Measurements from ENCODE around the gene FMN1.

FMN1 gene

DNA sequence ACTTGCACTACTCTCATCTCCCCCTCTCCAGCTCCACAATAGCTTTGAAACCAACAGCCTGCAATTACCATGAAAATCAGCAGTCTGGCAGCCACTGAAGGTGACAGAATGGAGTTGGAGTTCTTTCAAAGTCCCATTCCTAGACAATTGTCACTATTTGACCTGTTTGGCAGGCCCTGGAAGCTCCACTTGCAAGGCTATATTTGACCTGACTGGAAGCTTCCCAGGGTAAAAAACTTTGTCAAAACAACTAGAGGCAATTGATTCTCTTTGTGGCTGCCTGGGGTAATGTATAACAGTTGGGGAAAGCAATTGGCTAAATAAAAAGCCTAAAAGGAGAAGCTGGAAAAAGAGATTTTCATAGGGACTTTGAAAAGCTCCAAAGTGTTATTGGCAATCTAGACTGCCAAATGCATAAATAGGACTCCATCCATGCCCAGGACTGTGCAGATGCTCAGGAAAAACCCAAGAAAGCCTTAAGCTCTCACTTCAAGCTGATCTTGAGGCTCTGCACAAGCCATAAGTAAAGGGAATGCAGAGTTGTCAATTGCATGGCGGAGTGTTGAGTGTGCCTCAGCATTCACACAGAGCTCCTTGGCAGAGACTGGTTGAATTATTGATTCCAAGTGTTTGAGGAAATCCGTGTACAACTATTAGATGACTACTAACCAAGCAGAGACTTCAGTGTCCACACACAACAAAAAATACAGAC, 458.4 kb downstream of the FMN1 start:
- no peak for DNase-seq (ENCODE audit: low spot score)
- TF ChIP-seq CTCF (IDR thresholded peaks at IDR 0.05; ENCODE audit: borderline replicate concordance, control extremely low read depth, extremely low read depth, insufficient read depth, missing control alignments): no peak
- in situ Hi-C loops (cut with MboI; ENCODE audit: low sequenced_read_pairs, unreplicated experiment): no loop called here

DNA sequence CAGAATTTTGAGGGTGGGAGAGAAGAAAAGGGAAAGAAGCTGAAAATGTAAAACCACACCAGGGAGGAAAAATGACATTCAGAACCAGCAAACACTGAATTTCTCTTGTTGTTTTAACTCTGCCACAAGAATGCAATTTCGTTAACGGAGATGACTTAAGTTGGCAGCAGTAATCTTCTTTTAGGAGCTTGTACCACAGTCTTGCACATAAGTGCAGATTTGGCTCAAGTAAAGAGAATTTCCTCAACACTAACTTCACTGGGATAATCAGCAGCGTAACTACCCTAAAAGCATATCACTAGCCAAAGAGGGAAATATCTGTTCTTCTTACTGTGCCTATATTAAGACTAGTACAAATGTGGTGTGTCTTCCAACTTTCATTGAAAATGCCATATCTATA, 461.2 kb downstream of the FMN1 start:
- no peak for DNase-seq (ENCODE audit: low spot score)
- no peak for TF ChIP-seq CTCF (IDR thresholded peaks at IDR 0.05; ENCODE audit: borderline replicate concordance, control extremely low read depth, extremely low read depth, insufficient read depth, missing control alignments)
- in situ Hi-C loops (cut with MboI; ENCODE audit: low sequenced_read_pairs, unreplicated experiment): no loop called here

- in situ Hi-C loops (cut with MboI; ENCODE audit: low sequenced_read_pairs, unreplicated experiment): no loop called here
- no peak for TF ChIP-seq CTCF (IDR thresholded peaks at IDR 0.05; ENCODE audit: borderline replicate concordance, control extremely low read depth, extremely low read depth, insufficient read depth, missing control alignments)
- DNase-seq (ENCODE audit: low spot score): no peak
Measured at GRCh38 chr15:32732574-32733157, 461.8 kb downstream of the FMN1 start.

GRCh38 chr15:32730677-32731654, 463.5 kb downstream of the FMN1 start:
- DNase-seq (ENCODE audit: low spot score): no peak
- TF ChIP-seq CTCF (IDR thresholded peaks at IDR 0.05; ENCODE audit: borderline replicate concordance, control extremely low read depth, extremely low read depth, insufficient read depth, missing control alignments): no peak
- in situ Hi-C loops (cut with MboI; ENCODE audit: low sequenced_read_pairs, unreplicated experiment): no loop called here

- no peak for TF ChIP-seq CTCF (IDR thresholded peaks at IDR 0.05; ENCODE audit: borderline replicate concordance, control extremely low read depth, extremely low read depth, insufficient read depth, missing control alignments)
- in situ Hi-C loops (cut with MboI; ENCODE audit: low sequenced_read_pairs, unreplicated experiment): no loop called here
- DNase-seq (ENCODE audit: low spot score): no peak
Measured at GRCh38 chr15:32729700-32730395, 464.7 kb downstream of the FMN1 start.
